Measurements from ENCODE around the gene CCDC141.
A peak's percentile ranks its signal among the peaks of the same experiment; 100 is the strongest.
"Not testable (repeated sequence)": the region's sequence is repeated elsewhere in the genome, so short reads cannot be mapped to it uniquely, and the experiment has no call there.

The CCDC141 gene

GRCh38 chr2:179044500-179044899, 5.4 kb downstream of the CCDC141 start:
- DNase-seq = no peak

- DNase-seq = no peak
Measured at GRCh38 chr2:179037807-179038206, 12.1 kb downstream of the CCDC141 start.

GRCh38 chr2:179036353-179036905, 13.5 kb downstream of the CCDC141 start:
- no peak for DNase-seq

- no peak for DNase-seq
Measured at GRCh38 chr2:179031731-179032408, 18.1 kb downstream of the CCDC141 start.

- no peak for DNase-seq
Measured at GRCh38 chr2:179024445-179024844, 25.5 kb downstream of the CCDC141 start.

GRCh38 chr2:179022685-179023084, 27.3 kb downstream of the CCDC141 start:
- no peak for DNase-seq

- no peak for DNase-seq
Measured at GRCh38 chr2:179021258-179021657, 28.7 kb downstream of the CCDC141 start.

- peak; percentile 7 for DNase-seq
Measured at GRCh38 chr2:179020156-179020750, 29.7 kb downstream of the CCDC141 start.

GRCh38 chr2:179019260-179019659, 30.7 kb downstream of the CCDC141 start:
- no peak for DNase-seq

GRCh38 chr2:179017773-179018357, 32.1 kb downstream of the CCDC141 start:
- DNase-seq = no peak

- DNase-seq = not testable (repeated sequence)
Measured at GRCh38 chr2:179014189-179014588, 35.7 kb downstream of the CCDC141 start.

- DNase-seq = no peak
Measured at GRCh38 chr2:179005976-179006375, 44.0 kb downstream of the CCDC141 start.

GRCh38 chr2:178999476-178999875, 50.5 kb downstream of the CCDC141 start:
- DNase-seq = no peak

GRCh38 chr2:178998539-178998938, 51.4 kb downstream of the CCDC141 start:
- DNase-seq = no peak

GRCh38 chr2:178997477-178997876, 52.5 kb downstream of the CCDC141 start:
- DNase-seq = no peak

GRCh38 chr2:178997067-178997466, 52.9 kb downstream of the CCDC141 start:
- no peak for DNase-seq

GRCh38 chr2:178994264-178994663, 55.7 kb downstream of the CCDC141 start:
- DNase-seq = no peak

- no peak for DNase-seq
Measured at GRCh38 chr2:178993788-178994187, 56.1 kb downstream of the CCDC141 start.

- DNase-seq = not testable (repeated sequence)
Measured at GRCh38 chr2:178992719-178993118, 57.2 kb downstream of the CCDC141 start.

GRCh38 chr2:178990533-178991241, 59.2 kb downstream of the CCDC141 start:
- no peak for DNase-seq

- not testable (repeated sequence) for DNase-seq
Measured at GRCh38 chr2:178989424-178989823, 60.5 kb downstream of the CCDC141 start.

- DNase-seq = not testable (repeated sequence)
Measured at GRCh38 chr2:178982652-178983051, 67.3 kb downstream of the CCDC141 start.

GRCh38 chr2:178980815-178981214, 69.1 kb downstream of the CCDC141 start:
- DNase-seq = no peak
